ENCODE data around the gene UCHL3.
A peak's percentile ranks its signal among the peaks of the same experiment; 100 is the strongest.
"Not testable (repeated sequence)": the region's sequence is repeated elsewhere in the genome, so short reads cannot be mapped to it uniquely, and the experiment has no call there.

The UCHL3 gene

DNA sequence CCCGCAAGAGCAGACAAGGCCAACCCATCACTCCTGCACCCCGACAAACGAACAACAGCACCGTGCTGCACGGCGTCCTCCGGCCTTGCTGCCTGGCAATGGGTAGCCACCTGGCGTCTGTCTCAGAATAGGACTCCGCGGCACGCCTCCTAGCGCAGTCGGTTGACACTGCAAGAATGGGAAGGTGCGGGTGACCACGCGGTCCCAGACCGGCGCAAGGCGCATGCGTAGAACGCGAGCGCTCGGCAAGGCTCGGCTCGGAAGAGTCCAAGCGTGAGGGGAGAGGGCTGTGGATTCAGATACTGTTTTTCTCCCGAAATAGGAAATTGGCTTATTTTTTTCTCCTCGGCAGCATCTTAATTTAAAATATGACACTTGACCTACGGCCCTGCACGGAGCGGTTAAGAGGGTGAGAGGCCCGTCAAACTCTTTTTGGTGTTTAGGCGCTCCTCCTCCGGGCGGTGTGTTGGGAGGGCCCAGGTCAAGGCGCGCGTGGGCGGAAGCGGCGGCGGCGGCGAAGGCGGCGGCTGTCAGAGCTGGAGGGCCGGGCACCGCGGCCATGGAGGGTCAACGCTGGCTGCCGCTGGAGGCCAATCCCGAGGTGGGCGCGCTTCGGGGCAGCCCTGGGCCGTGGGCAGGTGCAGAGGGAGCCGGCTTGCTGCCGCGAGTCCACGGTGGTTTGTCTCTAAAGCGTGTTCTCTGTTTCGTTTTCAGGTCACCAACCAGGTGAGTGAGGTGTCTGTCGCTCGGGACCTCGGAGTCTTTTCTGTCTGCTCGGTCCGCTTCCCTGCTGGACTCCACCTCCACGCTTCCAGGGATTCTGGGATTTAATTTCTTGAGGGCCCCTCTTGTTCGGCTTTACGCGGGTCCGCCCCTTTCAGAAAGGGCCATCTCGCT is at the start of gene UCHL3:
Gene UCHL3, plus strand, starts transcription at position 530 of the 897 bp plus-strand sequence. Its CDS starts 30 bp downstream, at position 560.
- peak; percentile 96 for DNase-seq (ENCODE audit: low read depth)

DNA sequence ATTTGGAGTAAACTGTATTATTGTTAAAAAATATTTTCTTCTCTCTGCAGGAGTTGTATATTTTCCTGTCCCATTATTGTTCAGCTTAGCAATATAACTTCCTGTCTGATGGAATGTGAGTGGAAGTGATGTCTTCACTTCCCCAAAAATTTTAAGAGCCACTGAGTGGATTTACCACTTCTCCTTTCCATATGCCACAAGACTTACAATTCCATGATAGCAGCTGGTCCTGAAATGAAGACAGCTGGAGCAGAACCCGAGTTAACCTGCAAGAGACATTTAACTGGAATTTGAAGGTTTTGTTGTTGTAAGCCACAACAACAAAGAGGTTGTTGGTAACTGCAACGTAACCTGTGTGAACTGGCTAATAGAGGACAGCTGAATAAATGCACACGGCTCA is 44.3 kb upstream of the UCHL3 start:
- DNase-seq (ENCODE audit: low read depth): no peak

DNA sequence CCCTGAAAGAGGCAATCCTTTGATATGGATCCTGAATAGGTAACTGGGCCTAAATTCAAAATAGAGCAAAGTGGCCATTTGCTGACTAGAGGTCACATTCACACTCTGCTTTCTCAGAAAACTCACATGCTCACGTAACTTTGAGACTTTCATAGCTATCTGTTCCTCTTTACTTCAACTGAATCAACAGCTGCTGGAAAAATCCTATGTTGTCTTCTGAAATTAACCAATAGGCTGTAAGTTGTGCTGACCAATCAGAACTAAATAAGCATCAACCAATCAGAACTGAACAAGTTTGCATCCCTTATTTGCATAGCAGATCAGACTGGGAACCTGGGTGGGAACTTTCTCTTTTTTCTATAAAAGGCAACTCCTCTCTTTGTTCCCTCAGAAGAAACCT is 43.6 kb upstream of the UCHL3 start:
- DNase-seq (ENCODE audit: low read depth): no peak

DNA sequence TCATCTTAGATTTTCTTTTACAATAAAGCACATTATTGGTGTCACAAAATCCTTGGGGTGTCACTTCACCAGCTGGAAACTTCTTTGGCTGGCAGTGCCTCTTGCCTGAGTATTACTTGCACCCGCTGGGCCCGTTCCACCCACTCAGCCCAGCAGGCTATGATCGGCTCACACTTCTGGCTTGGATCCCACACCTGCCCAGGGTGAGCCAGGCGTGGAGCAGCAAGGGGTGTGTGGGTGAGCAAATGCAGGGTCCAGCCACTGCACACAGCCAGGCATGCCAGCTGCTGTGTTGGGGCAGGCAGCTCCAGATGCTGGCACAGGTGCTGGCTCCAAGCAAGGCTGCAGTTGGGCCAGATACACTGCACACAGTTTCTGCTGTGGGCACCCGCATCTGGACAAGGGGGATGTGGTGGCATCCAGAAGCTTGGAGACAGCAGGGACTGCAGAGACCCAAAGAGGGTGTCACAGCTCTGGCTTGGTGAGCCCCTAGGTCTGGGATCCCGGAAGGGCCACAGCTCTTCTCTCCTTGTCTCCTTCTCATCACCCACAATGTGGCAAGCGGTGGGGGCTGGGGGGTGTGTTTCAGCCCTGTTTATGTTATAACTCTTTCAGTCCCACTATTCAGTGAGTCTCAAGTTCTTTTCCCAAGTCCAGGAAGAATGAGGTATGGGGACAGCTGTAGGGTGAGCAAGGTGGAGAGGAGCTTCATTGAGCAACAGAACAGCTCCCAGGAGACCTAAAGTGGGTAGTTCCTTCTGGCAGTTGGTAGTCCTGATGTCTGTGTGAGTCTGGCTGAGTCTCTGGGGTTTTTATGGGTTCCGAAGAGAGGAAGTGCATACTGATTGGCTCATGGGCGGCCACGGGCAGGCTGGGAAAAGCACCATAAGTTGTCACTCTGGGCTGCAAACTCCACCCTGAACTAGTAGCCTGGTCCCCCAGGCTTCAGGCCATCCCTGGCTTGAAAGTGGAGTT is 42.3 kb upstream of the UCHL3 start:
- DNase-seq (ENCODE audit: low read depth): no peak

DNA sequence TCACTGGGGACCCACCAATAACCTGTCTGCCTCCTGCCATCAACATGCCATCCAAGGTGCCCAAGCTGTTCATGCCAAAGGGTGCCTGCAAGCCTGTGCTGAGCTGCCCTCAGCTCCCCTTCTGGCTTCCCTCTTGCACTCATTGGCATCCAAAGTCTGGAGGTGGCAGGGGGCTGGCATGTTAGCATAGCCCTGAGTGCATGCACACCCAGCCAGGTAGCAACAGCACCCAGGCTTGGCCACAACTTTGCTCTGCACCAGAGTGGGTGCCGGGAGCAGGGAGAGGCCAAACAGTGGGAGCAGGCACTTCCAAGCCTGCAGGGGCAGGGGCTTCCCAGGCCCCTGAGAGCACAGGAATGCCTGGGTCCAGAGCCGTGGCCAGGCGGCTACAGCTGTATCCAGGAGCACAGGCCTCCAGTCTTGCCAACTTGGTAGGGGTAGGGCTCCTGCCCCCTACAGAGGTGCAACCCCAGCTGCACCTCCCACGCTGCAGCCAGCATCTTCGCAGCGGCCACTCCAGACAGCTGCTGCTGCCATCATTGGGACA is 41.5 kb upstream of the UCHL3 start:
- DNase-seq (ENCODE audit: low read depth): no peak

DNA sequence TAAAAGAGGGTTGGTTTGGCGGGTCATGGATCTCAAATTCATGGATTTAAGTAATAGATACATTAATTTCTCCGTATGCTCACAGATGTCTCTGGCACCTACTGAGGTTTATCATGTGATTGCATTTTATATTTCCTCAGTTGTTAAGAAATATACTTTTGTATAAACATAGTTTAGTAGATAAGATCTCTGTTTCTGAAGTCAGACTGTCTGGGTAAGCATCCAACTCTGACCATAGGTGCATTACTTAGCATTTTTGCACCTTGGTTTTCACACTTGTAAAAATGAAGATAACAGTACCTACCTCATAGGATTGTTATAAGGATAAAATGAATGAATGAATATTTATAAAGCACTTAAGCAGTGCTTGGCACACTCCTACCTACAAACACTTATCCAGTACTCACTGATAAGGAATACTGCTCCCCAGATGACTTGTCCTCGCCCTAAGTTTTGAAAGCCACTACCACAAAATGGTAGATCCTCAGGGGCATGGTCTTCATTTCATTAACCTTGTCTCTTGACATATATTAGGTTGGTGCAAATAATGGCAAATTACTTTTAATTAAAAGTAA is 38.5 kb upstream of the UCHL3 start:
- no peak for DNase-seq (ENCODE audit: low read depth)

DNA sequence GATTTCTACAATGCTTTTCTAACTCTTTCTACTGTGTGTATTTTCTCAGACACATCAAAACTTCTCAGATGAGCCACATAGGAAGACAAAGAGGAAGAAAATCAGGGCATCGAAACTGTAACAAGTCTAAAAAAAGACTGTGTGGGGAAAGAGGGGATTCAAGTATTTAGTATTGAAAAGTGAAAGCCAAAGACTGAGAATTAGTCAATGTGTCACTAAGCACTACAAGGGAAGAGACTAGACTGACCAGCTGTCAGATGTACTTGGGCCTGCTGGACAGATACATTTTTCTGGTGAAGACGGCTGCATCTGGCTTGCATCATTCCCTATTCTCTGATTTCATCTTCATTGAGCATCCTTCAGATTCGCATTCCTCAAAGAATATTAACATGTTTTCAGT is 37.3 kb upstream of the UCHL3 start:
- no peak for DNase-seq (ENCODE audit: low read depth)

DNA sequence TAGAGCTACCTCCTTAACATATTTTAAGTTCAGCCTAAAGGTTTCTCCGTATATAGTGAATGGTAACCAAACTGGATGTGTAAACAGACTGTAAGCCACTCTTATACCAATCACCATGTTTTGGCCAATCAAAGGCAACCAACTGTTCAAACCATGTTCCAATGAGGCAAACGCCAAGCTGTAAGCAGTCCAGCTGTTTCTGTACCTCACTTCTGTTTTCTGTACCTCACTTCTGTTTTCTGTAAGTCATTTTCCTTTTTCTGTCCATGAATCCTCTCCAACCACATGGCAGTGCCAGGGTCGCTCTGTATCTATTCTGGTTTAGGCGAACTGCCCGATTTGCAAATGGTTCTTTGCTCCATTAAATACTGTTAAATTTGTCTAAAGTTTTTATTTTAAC is 36.3 kb upstream of the UCHL3 start:
- DNase-seq (ENCODE audit: low read depth): no peak

DNA sequence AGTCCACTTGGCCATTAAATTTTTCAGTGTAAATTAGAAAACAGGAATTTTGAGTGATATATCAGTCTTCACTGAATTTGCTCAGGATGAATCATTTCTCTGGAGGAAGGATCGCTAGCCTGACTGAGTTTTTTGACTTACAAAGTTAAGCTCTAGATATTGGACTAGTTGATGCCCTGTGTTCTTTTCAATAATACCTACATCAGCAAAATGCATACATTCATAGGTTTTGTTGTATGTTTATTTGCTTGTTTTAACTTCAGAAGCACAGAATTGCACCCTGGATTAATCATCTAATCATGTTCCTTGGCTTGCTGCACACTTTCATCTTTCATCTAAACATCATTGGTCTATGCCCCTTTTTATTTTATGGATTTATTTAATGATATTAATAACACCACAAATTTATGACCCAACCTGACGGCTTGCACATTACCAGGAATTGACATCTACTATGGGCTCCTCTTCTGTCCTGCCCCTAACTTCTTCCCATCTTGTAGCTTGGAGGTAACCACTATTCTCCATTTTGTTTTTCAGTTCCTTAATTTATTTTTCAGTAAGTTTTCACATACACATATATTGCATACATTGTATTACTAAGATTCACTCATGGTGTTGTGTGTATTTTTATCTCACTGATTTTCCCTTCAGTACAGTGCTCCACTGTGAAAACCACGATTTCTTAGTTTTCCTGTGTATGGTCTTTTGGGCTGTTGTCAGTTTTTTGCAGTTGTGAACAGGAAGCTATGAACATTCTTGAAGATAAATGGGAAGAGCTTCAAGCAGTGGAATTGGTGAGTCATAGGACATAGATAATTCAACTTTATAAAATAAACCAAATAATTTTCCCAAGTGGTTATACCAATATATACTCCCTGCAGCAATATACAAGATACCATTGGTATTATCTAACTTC is 35.3 kb upstream of the UCHL3 start:
- DNase-seq (ENCODE audit: low read depth): no peak

DNA sequence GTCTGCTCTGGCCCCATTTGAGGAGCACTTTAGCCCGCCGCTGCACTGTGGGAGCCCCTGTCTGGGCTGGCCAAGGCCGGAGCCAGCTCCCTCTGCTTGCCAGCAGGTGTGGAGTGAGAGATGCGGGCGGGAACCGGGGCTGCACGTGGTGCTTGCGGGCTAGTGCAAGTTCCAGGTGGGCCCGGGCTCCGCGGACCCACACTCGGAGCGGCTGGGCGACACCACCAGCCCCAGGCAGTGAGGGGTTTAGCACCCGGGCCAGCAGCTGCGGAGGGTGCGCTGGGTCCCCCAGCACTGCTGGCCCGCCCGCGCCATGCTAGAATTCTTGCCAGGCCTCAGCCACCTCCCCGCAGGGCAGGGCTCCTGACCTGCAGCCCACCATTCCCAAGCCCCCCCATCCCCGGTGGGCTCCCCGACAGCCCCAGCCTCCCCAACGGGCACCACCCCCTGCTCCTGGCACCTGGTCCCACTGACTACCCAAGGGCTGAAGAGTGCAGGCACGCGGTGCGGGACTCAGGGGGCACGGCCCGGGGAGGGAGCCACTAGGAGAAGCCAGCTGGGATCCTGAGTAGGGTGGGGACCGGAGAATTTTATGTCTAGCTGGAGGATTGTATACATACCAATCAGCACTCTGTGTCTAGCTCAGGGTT is 31.0 kb upstream of the UCHL3 start:
- DNase-seq (ENCODE audit: low read depth): no peak

DNA sequence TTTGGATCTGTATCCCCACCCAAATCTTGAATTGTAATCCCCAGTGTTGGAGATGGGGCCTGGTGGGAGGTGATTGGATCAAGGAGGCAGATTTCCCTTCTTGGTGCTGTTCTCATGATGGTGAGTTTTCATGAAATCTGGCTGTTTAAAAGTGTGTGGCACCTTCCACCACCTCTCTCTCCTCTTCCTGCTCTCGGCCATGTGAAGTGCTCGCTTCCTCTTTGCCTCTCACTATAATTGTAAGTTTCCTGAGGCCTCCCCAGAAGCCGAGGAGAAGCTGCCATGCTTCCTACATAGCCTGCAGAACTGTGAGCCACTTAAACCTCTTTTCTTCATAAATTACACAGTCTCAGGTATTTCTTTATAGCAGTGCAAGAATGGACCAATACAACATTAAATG is 27.6 kb upstream of the UCHL3 start:
- DNase-seq (ENCODE audit: low read depth): no peak

DNA sequence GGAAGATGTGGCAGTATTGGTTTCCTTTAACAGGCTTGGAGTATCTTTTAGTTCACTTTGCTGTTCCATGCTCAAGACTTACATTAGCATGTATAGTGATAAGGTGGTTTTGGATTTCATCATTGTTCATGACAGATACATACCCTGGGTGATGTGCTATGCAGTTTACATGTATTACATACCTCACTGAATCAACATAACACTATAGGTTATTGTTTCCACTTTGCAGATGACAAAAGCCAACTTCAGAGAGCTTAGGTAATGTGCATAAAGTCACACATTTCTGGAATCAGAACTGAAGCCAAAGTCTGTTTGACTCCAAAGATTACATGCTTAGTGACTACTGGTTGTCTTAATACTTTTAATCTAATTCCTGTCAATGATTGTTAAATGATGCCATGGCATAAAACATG is 19.0 kb upstream of the UCHL3 start:
- no peak for DNase-seq (ENCODE audit: low read depth)

DNA sequence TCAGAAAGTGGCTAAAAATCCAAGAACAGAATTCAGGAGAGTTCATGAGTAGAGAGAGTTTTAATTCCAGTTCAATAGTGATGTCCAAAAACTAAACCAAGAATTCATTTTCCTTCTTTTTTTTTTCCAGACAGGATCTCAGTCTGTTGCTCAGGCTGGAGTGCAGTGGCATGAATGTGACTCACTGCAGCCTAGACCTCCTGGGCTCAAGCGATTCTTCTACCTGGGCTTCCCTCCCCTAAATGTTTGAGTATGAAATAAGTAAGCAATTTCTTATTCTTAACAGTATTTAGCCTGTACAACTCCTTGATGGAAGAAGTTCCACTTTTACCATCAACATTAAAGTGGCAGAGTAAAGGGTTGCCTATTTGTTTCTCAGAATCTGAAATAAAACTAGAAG is 15.7 kb upstream of the UCHL3 start:
- DNase-seq (ENCODE audit: low read depth): no peak

DNA sequence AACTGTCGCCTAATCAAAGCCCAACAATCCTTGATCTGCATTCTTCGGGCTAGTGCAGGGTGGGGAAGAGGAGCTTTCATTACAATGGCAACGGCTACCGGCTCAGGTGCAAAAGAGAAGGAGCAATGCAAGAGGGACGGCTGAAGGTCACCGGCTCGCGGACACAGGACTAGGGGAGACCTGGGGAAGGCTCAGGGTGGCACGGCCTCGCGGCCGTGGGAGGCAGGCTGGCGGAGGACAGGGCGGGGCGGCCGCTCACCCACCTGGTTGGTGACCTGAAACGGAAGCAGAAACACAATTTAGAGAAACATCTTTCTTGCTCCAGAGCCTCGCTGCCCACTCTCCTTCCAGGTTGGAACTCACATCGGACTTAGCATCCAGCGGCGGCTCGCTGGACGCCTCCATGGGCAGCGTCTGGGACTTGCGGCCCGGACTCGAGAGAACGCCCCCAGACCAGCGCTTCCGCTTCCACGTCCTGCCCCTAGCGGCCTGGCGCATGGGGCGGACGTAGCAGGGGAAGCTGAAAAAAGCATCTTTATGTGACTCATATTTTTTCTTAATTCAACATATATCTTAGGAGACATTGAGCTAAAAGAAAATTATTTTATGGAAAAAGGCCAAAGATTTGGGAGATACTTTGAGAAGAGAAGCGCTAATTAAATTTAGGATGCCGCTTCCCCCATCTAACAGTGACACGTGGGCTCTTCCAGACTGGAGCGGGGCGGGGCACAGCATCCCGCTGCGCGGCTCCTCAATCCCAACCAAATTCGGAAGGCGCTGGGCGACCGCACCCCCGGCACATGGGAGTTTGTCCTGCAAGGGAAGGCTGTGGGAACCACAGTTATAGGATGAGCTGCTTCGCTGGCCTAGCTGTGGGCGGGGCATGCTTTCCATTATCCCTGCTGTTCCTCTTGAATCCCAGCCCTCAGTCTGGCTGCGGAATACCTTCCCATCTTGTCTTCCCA is 11.9 kb upstream of the UCHL3 start, which contains the start of gene COMMD6:
Gene COMMD6, minus strand, starts transcription at position 441 of the 965 bp plus-strand sequence. Its CDS starts 36 bp downstream, at position 405.
- peak; percentile 55 for DNase-seq (ENCODE audit: low read depth)

DNA sequence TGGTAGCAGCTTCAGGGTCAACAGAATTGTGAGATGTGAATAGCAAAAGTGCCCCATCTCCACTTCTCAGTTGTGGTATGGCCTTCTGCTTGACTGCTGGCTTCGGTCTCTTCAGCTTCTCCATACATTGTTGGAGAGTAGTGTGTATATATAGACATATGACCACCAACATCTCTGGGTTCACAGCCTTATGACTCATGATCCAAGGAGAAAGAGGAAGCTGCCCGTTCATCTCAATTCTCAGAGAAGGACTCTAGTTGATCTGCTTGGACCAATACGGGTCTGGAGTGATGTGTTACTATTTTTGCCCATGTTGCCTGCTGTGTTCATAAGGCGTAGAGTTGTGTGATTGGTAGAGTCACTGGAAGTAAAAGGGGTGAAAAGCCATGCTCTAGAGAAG is 8.3 kb upstream of the UCHL3 start:
- no peak for DNase-seq (ENCODE audit: low read depth)

DNA sequence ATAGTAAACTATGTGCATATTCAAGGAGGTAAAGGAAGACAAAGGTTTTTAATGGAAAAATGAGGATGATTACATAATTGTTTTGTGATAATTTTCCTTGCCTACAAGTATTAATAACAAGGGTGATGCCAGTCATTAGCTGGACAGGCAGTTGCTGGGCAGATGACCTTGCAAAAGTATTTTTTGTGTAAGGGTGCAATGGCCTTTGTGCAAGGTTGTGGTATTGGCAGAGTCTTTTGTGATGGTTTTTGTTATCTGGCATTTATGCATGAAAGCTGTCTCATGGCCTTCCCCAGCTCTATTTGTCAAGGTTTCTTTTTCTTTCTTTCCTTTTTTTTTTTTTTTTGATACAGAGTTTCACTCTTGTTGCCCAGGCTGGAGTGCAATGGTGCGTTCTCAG is 7.6 kb upstream of the UCHL3 start:
- no peak for DNase-seq (ENCODE audit: low read depth)

DNA sequence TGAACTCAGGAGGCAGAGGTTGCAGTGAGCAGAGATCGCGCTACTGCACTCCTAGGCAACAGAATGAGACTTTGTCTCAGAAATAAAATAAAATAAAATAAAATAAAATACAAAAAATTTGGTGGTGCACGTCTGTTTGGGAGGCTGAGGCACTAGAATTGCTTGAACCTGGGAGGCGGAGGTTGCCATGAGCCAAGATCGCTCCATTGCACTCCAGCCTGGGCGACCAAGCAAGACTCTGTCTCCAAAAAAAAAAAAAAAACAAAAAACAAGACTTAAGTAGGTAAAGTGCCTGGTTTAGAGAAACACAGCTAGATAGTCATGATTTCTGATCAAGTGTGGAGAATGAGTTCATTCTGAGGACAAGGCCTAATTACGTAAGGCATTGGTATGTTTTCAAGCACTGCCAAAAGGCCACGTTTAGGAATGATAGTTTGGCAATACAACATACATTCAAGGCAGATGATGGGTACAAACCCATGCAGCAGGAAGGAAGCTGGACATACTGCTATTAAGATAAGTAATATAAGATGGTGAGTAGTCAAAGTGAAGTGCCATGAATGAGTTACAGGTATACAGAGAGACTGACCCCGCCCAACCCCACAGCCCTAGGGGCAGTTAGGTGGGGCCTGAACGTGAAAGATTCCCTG is 4.8 kb upstream of the UCHL3 start:
- DNase-seq (ENCODE audit: low read depth): no peak

DNA sequence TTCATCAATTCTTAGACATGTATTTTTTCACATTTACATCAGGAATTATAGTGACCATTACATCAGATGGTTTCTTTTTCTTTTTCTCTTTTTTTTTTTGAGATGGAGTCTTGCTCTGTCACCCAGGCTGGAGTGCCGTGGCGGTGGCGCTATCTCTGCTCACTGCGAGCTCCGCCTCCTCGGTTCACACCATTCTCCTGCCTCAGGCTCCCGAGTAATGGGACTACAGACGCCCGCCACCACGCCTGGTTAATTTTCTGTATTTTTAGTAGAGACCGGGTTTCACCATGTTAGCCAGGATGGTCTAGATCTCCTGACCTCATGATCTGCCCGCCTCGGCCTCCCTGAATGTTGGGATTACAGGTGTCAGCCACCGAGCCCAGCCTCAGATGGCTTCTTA is 4.2 kb upstream of the UCHL3 start:
- not testable (repeated sequence) for DNase-seq (ENCODE audit: low read depth)

DNA sequence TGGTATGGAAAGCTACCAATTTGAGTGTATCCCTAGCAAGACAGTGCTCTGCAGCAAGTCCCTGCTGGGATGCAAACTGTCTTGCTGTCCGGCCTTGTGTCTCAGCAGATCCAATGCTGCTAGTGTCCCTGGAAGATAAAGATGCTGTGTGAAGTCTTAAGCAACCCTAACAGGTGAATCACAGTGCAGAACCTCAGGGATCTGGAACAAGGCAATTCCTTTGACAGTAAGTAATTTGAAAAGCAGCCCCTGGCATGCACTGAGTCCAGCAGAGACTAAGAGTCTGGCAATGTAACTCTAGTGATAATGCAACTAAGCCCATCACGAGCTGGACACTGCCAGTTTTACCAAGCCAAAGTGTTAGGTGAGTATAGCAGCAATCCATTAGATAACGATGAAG is 1.7 kb upstream of the UCHL3 start:
- DNase-seq (ENCODE audit: low read depth): no peak

All from stimulated activated CD8-positive, alpha-beta memory T cell treated with anti-CD3 and anti-CD28 coated beads, Interleukin-12 subunit alpha, Interleukin-12 subunit beta, amount 100 ng/mL, for 4 hours (primary cell).